GM12892 (cell line): ENCODE results near the gene FZR1.
A peak's percentile ranks its signal among the peaks of the same experiment; 100 is the strongest.
"Not testable (repeated sequence)": the region's sequence is repeated elsewhere in the genome, so short reads cannot be mapped to it uniquely, and the experiment has no call there.

ENCODE experiments used
- DNase-seq: peaks from one replicate; pipeline ENCODE4 v3.0.0; 2011; ENCODE audit not compliant: insufficient read length
- FAIRE-seq: peaks from 2 replicates; lab custom pipeline; 2011; peaks lifted over from hg19 to GRCh38; lab: Jason Lieb, UNC
- POLR2A ChIP-seq: IDR thresholded peaks from 2 replicates; pipeline ENCODE4 v1.6.1; 2011; ENCODE audit warnings: low read depth, low read length, control low read depth
- POLR2AphosphoS5 ChIP-seq: IDR thresholded peaks from 2 replicates; pipeline ENCODE4 v1.6.1; 2011; ENCODE audit warnings: low read depth, low read length, control low read depth
- TAF1 ChIP-seq: IDR thresholded peaks from 2 replicates; pipeline ENCODE4 v1.6.1; 2011; ENCODE audit warnings: low read depth, mild to moderate bottlenecking, control low read depth, low read length, borderline replicate concordance

The FZR1 gene

DNA sequence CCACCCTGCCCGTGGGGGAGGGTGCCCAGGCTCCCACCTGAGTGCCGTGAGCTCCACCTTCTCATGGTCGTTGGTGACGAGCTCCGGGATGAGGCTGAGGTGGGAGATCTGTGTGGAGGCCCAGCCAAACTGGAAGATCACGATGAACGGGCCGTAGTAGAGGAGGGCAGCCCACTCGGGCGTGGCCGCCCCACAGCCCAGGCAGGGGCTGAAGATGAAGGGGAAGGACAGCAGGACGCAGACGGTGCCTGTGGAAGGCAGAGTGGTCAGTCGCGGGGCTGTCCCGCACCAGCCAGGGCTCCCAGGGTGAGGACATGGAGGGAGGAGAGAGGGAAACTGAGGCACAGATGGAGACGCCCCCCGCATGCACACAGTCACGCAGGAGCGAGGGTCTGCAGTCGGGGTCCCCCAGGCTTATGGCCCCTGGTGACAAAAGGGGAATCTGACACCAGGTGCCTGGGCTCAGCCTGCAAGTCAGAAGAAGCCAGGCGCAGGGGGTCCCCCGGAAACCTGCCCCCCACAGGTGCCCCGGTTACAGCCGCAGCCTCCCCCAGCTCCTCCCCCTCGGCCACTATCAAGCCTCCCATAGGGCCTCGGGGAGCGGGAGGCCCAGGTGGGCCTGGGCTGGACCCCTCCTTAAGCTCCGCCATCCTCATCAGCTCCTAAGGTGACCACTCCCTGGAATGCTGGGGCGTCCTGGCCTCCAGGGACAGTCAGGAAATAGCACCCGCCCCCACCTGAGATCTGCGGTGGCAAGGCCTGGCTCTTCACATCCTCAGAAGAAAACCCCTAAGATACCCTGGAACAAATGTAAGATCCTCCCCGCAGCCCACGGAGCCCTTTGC, 45.1 kb downstream of the FZR1 start:
- DNase-seq (no peak), FAIRE-seq (no peak)
- TF ChIP-seq POLR2AphosphoS5, result no peak
- no peak for TF ChIP-seq TAF1
- TF ChIP-seq POLR2A, result no peak

DNA sequence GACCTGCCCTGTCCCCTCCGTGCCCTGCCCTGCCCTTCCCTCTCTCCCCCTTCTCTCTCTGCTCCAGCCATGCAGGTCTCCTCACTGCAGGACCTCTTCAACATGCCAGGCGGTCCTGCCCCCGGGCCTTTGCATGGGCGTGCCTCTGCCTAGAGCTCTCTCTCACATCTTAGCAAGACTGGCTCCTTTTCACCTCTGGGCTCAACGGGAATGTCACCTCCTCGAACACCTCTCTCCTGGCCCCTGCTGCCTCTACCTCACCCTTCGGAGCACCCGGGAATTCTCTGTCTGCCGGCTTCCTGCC, 45.6 kb downstream of the FZR1 start:
- DNase-seq (no peak), FAIRE-seq (no peak)
- TF ChIP-seq TAF1 (no peak), POLR2A (no peak), POLR2AphosphoS5 (no peak)

DNA sequence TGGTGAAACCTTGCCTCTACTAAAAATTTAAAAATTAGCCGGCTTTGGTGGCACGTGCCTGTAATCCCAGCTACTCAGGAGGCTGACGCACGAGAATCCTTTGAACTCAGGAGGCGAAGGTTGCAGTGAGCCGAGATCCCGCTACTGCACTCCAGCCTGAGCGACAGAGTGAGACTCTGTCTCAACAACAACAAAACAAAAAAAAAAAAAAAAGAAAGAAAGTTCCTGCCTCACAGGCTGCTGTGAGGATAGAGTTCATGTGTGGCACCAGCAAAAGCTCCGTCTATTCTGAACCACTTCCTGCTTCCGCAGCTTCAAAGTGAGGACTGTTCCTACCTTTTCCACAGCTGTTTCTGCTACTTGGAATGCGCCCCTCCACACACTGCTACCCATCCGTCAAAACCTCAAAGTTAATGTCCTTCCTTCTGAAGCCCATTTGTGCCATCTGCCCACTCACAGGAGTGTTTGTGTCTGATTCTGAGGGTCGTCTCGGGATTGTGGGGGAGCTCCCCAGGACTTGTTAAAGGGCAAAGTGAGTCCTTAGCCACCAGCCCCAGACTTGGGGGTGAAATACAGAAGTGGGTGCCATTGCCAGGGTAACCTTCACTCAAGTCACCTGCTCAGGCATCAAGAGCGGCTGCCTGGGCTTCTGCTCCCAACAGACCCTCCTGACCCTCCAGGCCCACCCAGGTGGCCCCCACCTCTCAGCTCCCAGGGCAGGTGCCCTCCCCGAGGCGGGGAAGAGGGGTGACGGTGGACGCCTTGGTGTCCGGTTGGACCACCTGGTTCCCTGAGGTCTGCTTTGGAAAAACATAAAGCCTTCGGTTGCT, 48.4 kb downstream of the FZR1 start:
- FAIRE-seq, result no peak
- no peak for TF ChIP-seq POLR2AphosphoS5
- TF ChIP-seq POLR2A, result no peak
- no peak for TF ChIP-seq TAF1
- DNase-seq, result no peak

DNA sequence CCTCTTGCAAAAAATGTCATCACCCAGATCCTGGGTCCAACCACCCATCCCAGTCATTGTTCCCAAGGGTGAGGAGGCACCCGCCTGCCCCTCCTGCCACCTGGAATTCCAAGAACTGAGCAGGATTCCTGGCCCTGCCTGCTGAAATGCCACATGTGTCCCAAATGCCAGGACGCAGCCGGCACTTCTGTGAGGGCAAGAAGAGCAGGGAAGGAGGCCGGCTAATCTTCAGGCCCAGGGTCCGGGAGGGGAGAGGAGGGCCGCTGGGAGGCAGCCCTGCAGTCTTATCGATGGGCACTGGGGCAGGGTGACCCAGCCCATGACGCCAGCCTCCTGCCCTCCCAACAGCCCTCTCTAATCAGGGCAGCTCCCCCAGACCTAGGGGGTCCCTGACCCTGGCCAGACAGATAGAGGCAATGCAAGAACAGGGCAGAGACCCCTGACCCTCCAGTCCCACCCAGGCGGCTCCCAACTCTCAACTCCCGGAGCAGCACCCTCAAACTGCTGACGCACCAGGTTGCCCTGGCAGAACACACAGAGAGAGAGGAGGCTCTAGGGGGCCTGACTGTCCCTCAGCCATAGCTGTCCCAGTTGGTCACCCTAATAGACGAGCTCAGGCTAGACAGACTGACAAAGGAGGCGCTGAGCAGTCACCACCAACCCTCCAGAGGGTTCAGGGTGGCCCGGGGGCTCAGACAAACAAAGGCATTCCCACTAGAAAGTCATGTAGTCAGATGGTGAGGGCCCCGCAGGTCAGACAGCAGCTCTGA, 49.7 kb downstream of the FZR1 start:
- DNase-seq, result no peak
- no peak for TF ChIP-seq TAF1
- no peak for TF ChIP-seq POLR2A
- TF ChIP-seq POLR2AphosphoS5, result no peak
- FAIRE-seq, result no peak

DNA sequence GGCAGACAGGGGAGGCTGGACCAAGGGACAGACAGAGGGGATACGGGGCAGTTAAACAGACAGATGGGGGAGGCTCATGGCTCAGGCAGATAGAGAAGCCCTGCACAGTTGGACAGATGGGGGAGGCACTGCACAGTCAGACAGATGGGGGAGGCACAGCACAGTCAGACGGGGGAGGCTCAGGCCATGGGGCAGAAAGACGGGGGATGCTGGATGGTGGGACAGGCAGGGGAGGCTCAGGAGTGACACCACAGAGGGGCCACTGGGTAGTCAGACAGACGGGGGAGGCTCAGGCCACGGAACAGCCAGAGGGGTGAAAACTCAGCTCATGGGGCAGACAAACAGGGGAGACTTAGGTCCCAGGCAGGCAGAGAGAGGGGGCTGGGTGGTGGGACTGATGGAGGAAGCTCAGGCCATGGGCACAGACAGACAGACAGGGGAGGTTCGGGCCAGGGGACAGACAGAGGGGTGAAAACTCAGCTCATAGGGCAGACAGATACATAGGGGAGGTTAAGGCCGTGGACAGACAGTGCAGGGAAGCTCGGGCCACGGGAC, 50.4 kb downstream of the FZR1 start:
- FAIRE-seq, result no peak

DNA sequence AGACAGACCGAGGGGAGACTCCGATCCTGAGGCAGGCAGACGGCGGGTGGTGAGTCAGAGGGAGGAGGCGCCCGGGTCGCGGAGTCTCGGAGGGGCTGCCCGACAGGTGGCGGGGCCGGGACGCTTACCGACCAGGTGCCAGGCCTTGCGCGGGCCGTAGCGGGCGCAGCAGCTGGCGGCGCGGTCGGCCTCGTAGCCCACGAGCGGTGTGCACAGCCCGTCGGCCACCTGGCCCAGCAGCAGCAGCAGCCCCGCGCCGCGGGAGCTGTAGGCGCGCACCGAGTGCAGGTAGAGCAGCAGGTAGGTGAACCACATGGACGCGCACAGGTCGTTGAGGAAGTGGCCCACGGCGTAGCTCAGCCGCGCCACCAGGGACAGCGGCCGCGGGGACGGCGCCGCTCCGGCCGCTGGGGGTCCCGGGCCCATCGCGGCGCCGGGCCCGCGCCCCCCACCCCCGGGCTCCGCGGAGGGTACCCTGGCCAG, 50.9 kb downstream of the FZR1 start:
- peak; percentile 12; the same call in 1 of the 2 replicates for TF ChIP-seq POLR2AphosphoS5
- TF ChIP-seq TAF1, result no peak
- FAIRE-seq (peak; percentile 56), DNase-seq (no peak)

More for the DNA sequence above, 50.4 kb downstream of the FZR1 start:
- DNase-seq, result no peak
- TF ChIP-seq POLR2AphosphoS5 (no peak), TAF1 (no peak), POLR2A (no peak)

DNA sequence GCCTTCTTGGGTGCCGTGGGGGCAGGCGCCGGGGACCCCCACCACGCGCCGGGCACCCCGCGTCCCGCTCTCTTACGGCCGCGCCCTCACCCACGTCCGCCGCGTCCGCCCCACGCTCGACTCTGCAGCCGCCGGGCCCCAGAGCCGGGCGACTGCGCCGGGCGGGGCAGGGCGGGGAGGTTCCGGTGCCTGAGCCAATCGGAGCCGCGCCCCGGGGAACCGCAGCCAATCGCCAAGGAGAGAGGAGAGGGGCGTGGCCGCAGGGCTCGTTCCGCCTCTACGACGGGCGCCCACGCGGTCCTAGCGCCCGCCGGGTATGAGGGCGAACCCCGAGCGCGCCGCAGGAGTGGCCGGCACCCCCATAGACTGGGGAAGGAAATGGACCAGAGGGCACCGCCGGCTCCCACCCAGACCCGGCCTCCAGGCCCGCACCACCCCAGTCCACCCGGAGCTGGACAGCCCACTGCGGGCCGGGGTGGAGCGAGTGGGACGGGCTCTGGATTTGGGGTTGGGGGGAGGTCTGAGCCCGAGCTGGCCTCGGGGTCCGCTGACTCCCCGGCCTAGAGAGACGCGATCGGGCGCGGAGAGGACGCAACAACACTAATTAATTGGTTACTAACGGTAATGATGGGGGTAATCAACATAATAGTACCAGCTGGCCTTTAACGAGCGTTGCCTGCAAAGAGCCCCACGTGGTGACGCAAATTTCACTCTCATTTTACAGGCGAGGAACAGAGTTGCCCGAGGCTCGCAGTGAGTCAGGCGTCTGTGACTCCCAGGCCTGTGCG, 51.5 kb downstream of the FZR1 start, which contains the start of gene MFSD12:
TSS of gene MFSD12 (minus strand) at position 126 of the 788 bp plus-strand sequence. CDS start 183 bp downstream, outside the sequence.
- FAIRE-seq (peak; percentile 96), DNase-seq (peak; percentile 100)
- TF ChIP-seq POLR2A, result peak; percentile 69; the same call in 1 of the 2 replicates
- TF ChIP-seq TAF1, result 0 out of 2 replicates have a peak, but pooled peaks have one; percentile 9
- TF ChIP-seq POLR2AphosphoS5, result no peak; the same call in 1 of the 2 replicates

DNA sequence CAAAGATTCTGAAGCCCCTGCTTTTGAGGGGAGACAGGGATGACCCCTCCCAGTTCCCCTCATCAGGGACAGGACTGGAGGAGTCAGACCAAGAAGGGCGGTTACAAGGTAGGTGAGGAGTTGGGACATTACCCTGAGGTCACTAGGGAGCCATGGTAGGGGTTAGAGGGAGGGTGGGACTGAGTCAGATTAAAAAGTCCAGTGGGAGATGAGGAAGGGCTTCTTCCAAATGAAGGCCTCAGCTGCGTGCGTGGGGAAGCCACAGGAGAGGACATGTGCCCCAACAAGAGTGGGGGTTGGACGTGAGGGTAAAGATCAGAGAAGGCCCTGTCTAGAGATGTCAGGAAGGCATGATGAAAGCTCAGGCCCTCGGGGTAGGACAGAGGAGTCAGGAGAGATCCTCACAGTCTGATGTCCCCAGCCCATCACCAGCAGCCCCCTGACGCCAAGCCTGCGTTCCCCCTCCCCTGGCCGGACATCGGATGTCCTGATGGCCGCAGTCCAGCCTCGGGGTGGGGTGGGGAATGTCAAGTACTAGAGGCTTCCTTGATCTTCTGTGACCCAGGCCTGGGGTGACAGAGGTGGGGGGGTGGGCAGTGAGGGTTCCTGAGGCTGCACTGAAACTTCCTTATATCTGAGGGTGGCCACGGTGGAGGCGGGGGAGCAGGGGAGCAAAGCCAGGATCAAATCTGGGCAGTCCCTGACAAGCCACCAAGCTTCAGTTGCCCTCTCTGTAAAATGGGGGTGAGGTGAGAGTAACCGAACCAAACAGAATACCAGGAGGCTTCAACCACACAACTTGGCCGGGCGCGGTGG, 57.8 kb downstream of the FZR1 start:
- FAIRE-seq (no peak), DNase-seq (no peak)
- TF ChIP-seq TAF1, result no peak
- TF ChIP-seq POLR2A, result no peak
- no peak for TF ChIP-seq POLR2AphosphoS5

DNA sequence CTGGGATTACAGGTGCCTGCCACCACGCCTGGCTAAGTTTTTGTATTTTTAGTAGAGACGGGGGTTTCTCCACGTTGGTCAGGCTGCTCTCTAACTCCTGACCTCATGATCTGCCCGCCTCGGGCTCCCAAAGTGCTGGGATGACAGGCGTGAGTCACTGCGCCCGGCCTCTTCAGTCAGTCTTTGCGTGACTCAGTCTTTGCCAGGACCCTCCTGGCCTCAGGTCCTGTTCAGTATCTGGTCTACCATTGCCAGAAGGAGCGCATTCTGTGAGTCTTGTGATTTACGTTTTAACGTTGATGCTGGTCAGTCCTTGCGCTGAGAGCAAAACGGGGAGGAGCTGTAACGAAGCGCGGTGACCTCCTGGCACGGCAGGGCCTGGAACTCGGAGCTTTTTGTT, 59.0 kb downstream of the FZR1 start:
- DNase-seq, result no peak
- no peak for TF ChIP-seq POLR2A
- no peak for TF ChIP-seq TAF1
- FAIRE-seq, result no peak

DNA sequence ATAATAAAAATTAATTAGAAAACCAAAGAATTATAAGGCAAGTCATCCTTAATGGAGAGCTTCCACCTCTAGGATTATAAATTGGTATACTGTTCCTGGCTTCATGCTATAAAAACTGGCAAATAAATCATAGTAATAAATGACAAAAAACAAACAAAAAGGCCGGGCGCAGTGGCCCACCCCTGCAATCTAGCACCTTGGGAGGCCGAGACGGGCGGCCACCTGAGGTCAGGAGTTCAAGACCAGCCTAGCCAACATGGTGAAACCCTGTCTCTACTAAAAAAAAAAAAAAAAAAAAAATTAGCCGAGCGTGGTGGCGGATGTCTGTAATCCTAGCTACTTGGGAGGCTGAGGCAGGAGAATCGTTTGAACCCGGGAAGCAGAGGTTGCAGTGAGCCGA, 63.9 kb downstream of the FZR1 start:
- not testable (repeated sequence) for FAIRE-seq, DNase-seq

DNA sequence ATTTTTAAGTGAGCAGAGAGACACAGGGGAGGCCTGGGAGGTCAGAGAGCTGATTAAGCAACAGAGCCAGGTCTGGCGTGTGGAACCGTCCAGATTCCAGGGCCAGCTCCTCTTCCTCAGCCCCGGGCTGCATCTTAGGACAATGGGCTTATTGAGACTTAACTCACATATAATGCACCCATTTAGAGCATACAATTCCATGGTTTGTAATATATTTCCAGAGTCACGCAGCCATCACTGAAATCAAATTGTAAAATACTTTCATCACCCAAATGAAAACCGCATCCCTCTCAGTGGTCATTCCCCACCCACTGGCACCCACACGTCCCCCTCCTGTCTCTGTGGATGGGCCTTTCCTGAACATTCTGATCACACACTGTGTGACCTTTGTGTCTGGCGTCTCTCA, 64.5 kb downstream of the FZR1 start:
- DNase-seq, result no peak
- no peak for FAIRE-seq
- TF ChIP-seq POLR2A, result no peak
- TF ChIP-seq POLR2AphosphoS5, result no peak
- no peak for TF ChIP-seq TAF1
